B cell (primary cell): ENCODE measurements around the gene NECTIN1. TPM values are rescaled to one million over a fixed set of nuclear protein-coding genes. Genes with fewer than 3 reads are reported as not detected.

Experiments
- ATAC-seq: fragments of 200-7000 bp; cut with Tn5 transposase; one replicate; pipeline ENCODE4 v1.10.0; 2021; ENCODE audit warnings: low read depth, mild to moderate bottlenecking, moderate number of reproducible peaks, moderate library complexity
- CTCF ChIA-PET: fragments of 350-600 bp; sonication (Branson Sonifier 250); formaldehyde crosslinking; loops from one replicate; lab custom pipeline; 2021; ENCODE audit warnings: antibody characterized with exemption, inconsistent platforms; lab: Charles Lee
- POLR2A ChIA-PET: fragments of 350-600 bp; sonication (Branson Sonifier 250); formaldehyde crosslinking; loops from one replicate; lab custom pipeline; 2021; ENCODE audit warnings: antibody characterized with exemption; lab: Charles Lee
- DNase-seq: peaks from one replicate; pipeline ENCODE4 v3.0.0; 2013
- H2AFZ ChIP-seq: 2 replicates; pipeline ENCODE4 v1.6.1; 2012; ENCODE audit warnings: mild to moderate bottlenecking, low read depth, low read length; ENCODE audit not compliant: insufficient read depth, poor library complexity, severe bottlenecking
- H3K27ac ChIP-seq, 2 donors: 1 replicate in 1 of 2; 2 replicates in 1 of 2; pipeline ENCODE4 v1.5.1; 2012 to 2013; ENCODE audit warnings: low read length in 2 of 2, mild to moderate bottlenecking in 2 of 2, moderate library complexity in 1 of 2
- H3K27me3 ChIP-seq, 4 experiments: fragments of 200-600 bp in 1 of 4; sonication (generic) in 1 of 4; replicated peaks in 1 of 4; 1 replicate in 2 of 4; 2 replicates in 2 of 4; pipeline versions ENCODE4 v1.6.1 to v1.7.0; 2013 to 2016; ENCODE audit warnings: low read length in 3 of 4, mild to moderate bottlenecking in 2 of 4, mixed read lengths in 1 of 4, moderate library complexity in 1 of 4; ENCODE audit not compliant: insufficient read depth in 4 of 4, control insufficient read depth in 3 of 4; ENCODE audit errors: control extremely low read depth in 1 of 4
- H3K36me3 ChIP-seq, 2 experiments: replicated peaks in 1 of 2; 1 replicate in 1 of 2; 2 replicates in 1 of 2; pipeline versions ENCODE4 v1.6.1 to v1.7.1; 2013; ENCODE audit warnings: low read length in 1 of 2; ENCODE audit not compliant: insufficient read depth in 2 of 2, control insufficient read depth in 1 of 2; ENCODE audit errors: control extremely low read depth in 1 of 2, extremely low read depth in 1 of 2
- H3K4me1 ChIP-seq, 2 donors: fragments of 200-600 bp in 1 of 2; sonication (generic) in 1 of 2; 1 replicate in 1 of 2; 2 replicates in 1 of 2; pipeline versions ENCODE4 v1.5.1 to v1.6.1; 2013 to 2017; ENCODE audit warnings: low read length in 2 of 2; ENCODE audit not compliant: control insufficient read depth in 2 of 2, insufficient read depth in 2 of 2
- H3K4me2 ChIP-seq: replicated peaks from 2 replicates; pipeline ENCODE3; 2012; ENCODE audit warnings: mild to moderate bottlenecking, low read depth, low read length; ENCODE audit not compliant: poor library complexity, severe bottlenecking
- H3K4me3 ChIP-seq, 5 experiments: fragments of 200-600 bp in 1 of 5; sonication (generic) in 1 of 5; 1 replicate in 3 of 5; 2 replicates in 2 of 5; pipeline versions ENCODE4 v1.5.1 to v1.7.0; 2011 to 2016; ENCODE audit warnings: low read length in 4 of 5, mild to moderate bottlenecking in 4 of 5, low read depth in 2 of 5, control low read depth in 1 of 5, moderate library complexity in 1 of 5; ENCODE audit not compliant: insufficient read depth in 1 of 5; ENCODE audit errors: control extremely low read depth in 1 of 5, extremely low read depth in 1 of 5
- H3K79me2 ChIP-seq: fragments of 200-600 bp; sonication (generic); one replicate; pipeline ENCODE4 v1.6.0; 2016; ENCODE audit warnings: low read length; ENCODE audit not compliant: control insufficient read depth, insufficient read depth
- H3K9ac ChIP-seq: fragments of 200-600 bp; sonication (generic); 2 replicates; pipeline ENCODE4 v1.6.1; 2017; ENCODE audit warnings: mild to moderate bottlenecking, low read length, moderate library complexity
- H3K9me3 ChIP-seq, 3 donors: one replicate each; pipeline versions ENCODE4 v1.6.1 to v1.7.1; 2013; ENCODE audit warnings: low read length in 2 of 3; ENCODE audit not compliant: control insufficient read depth in 2 of 3, insufficient read depth in 1 of 3; ENCODE audit errors: control extremely low read depth in 1 of 3
- H4K20me1 ChIP-seq: 2 replicates; pipeline ENCODE4 v1.6.0; 2012; ENCODE audit warnings: mild to moderate bottlenecking, low read length; ENCODE audit not compliant: insufficient read depth, control insufficient read depth, poor library complexity, severe bottlenecking
- H3K27ac Mint-ChIP-seq: one replicate; pipeline ENCODE4 v1.8.0; 2021; ENCODE audit warnings: mixed read lengths
- H3K27me3 Mint-ChIP-seq: one replicate; pipeline ENCODE4 v1.8.0; 2021; ENCODE audit warnings: mixed read lengths
- H3K4me1 Mint-ChIP-seq: one replicate; pipeline ENCODE4 v1.8.0; 2021; ENCODE audit warnings: mixed read lengths
- H3K4me3 Mint-ChIP-seq: one replicate; pipeline ENCODE4 v1.8.0; 2021; ENCODE audit warnings: mixed read lengths
- H3K9me3 Mint-ChIP-seq: one replicate; pipeline ENCODE4 v1.8.0; 2022; ENCODE audit warnings: mixed read lengths; ENCODE audit not compliant: insufficient read depth
- EZH2 ChIP-seq: IDR thresholded peaks from 2 replicates; pipeline ENCODE4 v1.6.1; 2012; ENCODE audit warnings: borderline replicate concordance, low read depth, mild to moderate bottlenecking, moderate library complexity, low read length; ENCODE audit not compliant: insufficient read depth, poor library complexity, severe bottlenecking
- WGBS: methylation state at CpG from one replicate; pipeline ENCODE4 v1.1.5; 2013; ENCODE audit warnings: missing lambda C conversion rate; ENCODE audit not compliant: insufficient coverage; 5-methylcytosine and 5-hydroxymethylcytosine counted together
- intact Hi-C: fragments of 100-400 bp; cut with micrococcal nuclease; formaldehyde crosslinking; loops from one replicate; pipeline ENCODE4 v1.10.0; 2022
- polyA plus RNA-seq: library from polyadenylated mRNA; depleted of rRNA; stranded (reverse); fragments of >200 nt; gene quantifications from 2 replicates; pipeline ENCODE4 v1.2.3, GENCODE V29; 2012
- total RNA-seq, 2 donors: library from RNA; stranded (reverse); fragments of 120-200 nt in 1 of 2; gene quantifications; 1 replicate in 1 of 2; 2 replicates in 1 of 2; pipeline versions ENCODE4 v1.2.3 to v1.2.4, GENCODE V29; 2013 to 2022
- TF ChIP-seq, protein P1 (sequence below): fragments of 200-600 bp; IDR thresholded peaks from one replicate; pipeline ENCODE4 v1.8.0; 2022; ENCODE audit warnings: antibody characterized with exemption, mild to moderate bottlenecking

Gene NECTIN1
- total and polyA plus RNA-seq, 2 donors (not counting 1 experiment from before 2014, with no cell fraction given), result 2.1 to 3.9 TPM

DNA sequence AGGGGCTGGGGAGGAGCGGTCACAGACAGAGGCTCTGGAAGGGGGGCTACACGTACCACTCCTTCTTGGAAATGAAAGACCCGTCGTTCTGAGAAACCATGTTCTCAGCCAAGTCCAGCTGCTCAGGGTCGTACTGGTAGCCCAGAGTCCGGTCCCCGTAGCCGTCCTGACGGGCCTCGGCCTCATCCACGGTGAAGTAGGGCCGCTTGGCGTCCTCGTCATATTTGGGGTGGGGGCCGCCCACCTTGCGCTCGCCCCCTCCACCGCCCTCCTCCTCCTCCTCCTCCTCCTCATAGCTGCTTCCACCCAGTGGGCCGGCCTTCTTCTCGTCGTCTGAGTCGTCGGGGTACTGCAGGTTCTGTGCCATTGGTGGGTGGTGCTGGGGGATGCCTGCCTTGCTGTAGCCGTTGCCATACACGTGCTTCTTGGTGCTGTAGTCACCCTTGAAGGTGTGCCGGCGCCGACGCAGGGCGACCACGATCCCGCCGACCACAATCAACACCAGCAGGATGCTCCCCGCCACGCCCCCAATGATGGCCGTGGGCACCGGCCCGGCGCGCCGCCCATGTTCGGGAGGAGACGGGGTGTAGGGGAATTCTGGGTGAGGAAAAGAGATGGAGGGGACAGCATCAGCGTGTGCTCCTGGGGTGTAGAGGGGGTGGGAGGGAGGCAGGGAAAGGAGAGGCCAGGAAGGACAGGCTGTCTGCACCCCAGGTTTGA, 64.1 kb downstream of the NECTIN1 start:
- no peaks in the 10 kb centered on the region for H4K20me1 ChIP-seq
- no peaks in the 10 kb centered on the region for H3K27me3 Mint-ChIP-seq
- H3K36me3 ChIP-seq, result no peaks in the 10 kb centered on the region
- 98% methylated on average over 37 of the region's 44 CpGs for WGBS
- no peak overlapping the region for H3K27ac Mint-ChIP-seq
- H3K4me2 ChIP-seq, result no peak overlapping the region
- no peaks in the 10 kb centered on the region for H3K4me1 Mint-ChIP-seq
- ChIA-PET POLR2A (no interaction called here), CTCF (interaction anchor here (1.0 to 5.9 kb wide), 2 partner anchors 415 to 443 kb away, joined by 3 to 30 read pairs; no protein-coding TSS in a partner anchor)
- no peak overlapping the region for H3K27ac ChIP-seq
- no peak overlapping the region for H3K4me3 Mint-ChIP-seq
- no peaks in the 10 kb centered on the region for H3K27me3 ChIP-seq
- no peaks in the 10 kb centered on the region for H3K4me1 ChIP-seq
- no peak for TF ChIP-seq EZH2
- TF ChIP-seq, protein P1, sequence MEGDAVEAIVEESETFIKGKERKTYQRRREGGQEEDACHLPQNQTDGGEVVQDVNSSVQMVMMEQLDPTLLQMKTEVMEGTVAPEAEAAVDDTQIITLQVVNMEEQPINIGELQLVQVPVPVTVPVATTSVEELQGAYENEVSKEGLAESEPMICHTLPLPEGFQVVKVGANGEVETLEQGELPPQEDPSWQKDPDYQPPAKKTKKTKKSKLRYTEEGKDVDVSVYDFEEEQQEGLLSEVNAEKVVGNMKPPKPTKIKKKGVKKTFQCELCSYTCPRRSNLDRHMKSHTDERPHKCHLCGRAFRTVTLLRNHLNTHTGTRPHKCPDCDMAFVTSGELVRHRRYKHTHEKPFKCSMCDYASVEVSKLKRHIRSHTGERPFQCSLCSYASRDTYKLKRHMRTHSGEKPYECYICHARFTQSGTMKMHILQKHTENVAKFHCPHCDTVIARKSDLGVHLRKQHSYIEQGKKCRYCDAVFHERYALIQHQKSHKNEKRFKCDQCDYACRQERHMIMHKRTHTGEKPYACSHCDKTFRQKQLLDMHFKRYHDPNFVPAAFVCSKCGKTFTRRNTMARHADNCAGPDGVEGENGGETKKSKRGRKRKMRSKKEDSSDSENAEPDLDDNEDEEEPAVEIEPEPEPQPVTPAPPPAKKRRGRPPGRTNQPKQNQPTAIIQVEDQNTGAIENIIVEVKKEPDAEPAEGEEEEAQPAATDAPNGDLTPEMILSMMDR, result no peak
- H3K9me3 Mint-ChIP-seq, result no peaks in the 10 kb centered on the region
- H3K9me3 ChIP-seq, result no peaks in the 10 kb centered on the region
- no peak for ATAC-seq
- DNase-seq, result no peak
- no peak overlapping the region for H3K4me3 ChIP-seq
- no peak overlapping the region for H2AFZ ChIP-seq
- no peak overlapping the region for H3K9ac ChIP-seq
- H3K79me2 ChIP-seq, result no peaks in the 10 kb centered on the region
- intact Hi-C loops, result no loop called here

DNA sequence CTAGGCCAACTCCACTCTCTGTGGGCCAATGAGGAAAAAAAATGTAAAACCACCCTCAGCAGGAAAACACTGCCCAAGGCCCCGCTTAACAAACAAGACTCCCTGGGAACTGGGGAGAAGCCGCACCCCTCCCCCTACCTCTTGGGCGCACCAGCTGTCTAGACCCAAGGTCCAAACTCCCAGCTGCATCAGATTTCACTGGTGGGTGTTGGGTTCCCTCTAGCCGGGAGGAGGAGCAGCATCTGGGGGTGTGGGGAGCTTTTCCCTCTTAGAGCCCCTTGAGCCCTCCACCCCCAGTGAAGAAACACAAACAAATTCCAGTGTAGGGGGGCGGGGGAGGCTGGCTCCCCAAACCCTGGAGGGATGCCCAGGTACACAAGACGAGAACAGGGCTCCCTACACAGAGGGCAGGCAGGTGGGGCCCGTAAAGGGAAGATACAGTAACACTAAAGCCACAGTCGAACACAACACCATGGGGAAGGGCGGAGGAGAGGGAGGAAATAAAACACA, 64.9 kb downstream of the NECTIN1 start:
- Mint-ChIP-seq H3K27me3 (no peaks in the 10 kb centered on the region), H3K4me1 (no peaks in the 10 kb centered on the region), H3K27ac (no peak overlapping the region), H3K4me3 (no peak overlapping the region), H3K9me3 (no peaks in the 10 kb centered on the region)
- ChIA-PET CTCF (interaction anchor here (0.9 to 5.9 kb wide), 3 partner anchors 17 to 444 kb away, joined by 3 to 30 read pairs (median 3); partner anchors contain the start of gene NECTIN1), POLR2A (no interaction called here)
- intact Hi-C loops, result no loop called here
- H3K27me3 ChIP-seq, result no peaks in the 10 kb centered on the region
- H3K4me2 ChIP-seq, result no peak overlapping the region
- H3K79me2 ChIP-seq, result no peaks in the 10 kb centered on the region
- no peak for DNase-seq
- no peak for TF ChIP-seq EZH2
- TF ChIP-seq, protein P1, result no peak
- no peaks in the 10 kb centered on the region for H4K20me1 ChIP-seq
- no peak overlapping the region for H3K27ac ChIP-seq
- H3K36me3 ChIP-seq, result no peaks in the 10 kb centered on the region
- ATAC-seq, result no peak
- H3K4me3 ChIP-seq, result no peak overlapping the region
- H3K4me1 ChIP-seq, result no peaks in the 10 kb centered on the region
- H2AFZ ChIP-seq, result no peak overlapping the region
- H3K9me3 ChIP-seq, result no peaks in the 10 kb centered on the region
- no peak overlapping the region for H3K9ac ChIP-seq
- WGBS, result 60% methylated on average over 2 of the region's 9 CpGs
